GM21526 (cell line): Measurements from ENCODE around the gene ACOXL.
"Not testable (repeated sequence)": the region's sequence is repeated elsewhere in the genome, so short reads cannot be mapped to it uniquely, and the experiment has no call there.

ENCODE experiments used
- ATAC-seq: cut with Tn5 transposase; IDR thresholded peaks from one replicate; pipeline ENCODE4 v1.9.1; 2021; ENCODE audit warnings: moderate library complexity; ENCODE audit not compliant: unreplicated experiment, low FRiP score

ACOXL gene

DNA sequence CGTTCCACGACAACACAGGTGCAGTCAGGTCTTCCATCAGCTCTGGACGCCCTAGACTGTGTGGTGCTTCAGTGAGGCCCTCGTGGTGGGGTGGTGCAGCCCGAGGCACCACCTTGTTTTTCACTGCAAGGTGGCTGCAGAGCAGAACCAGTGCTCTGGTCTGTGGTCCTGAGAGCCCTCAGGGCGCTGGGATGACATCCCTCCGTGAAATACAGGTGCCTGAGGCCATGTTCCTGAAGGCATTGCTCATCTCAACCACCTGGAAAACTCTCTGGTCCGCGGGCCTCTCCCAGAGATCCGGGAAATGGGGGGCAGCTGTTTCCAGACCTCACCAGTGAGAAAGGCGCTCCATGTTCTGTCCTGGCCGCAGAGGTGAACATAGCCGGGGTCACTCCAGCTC, 119.2 kb downstream of the ACOXL start:
- no peak for ATAC-seq

DNA sequence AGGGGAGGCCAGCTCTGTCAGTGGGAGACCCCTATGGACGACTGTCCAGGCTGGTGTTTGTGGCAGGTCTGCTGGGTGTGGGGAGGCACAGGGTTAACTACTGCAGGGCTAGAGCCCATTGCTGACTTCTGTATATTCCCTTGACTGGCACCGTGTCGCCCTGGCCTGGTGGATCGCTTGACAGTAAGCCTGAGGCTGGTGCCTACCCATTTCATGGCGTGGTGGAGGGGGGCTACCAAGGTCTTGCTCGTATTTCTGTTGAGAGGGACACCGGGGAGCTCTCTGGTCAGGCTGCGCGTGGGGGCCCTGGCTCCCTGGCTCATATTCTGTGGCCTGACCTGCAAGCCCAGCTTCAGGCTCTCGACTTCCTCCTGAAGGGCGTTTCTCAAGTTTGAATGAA, 119.7 kb downstream of the ACOXL start:
- no peak for ATAC-seq

DNA sequence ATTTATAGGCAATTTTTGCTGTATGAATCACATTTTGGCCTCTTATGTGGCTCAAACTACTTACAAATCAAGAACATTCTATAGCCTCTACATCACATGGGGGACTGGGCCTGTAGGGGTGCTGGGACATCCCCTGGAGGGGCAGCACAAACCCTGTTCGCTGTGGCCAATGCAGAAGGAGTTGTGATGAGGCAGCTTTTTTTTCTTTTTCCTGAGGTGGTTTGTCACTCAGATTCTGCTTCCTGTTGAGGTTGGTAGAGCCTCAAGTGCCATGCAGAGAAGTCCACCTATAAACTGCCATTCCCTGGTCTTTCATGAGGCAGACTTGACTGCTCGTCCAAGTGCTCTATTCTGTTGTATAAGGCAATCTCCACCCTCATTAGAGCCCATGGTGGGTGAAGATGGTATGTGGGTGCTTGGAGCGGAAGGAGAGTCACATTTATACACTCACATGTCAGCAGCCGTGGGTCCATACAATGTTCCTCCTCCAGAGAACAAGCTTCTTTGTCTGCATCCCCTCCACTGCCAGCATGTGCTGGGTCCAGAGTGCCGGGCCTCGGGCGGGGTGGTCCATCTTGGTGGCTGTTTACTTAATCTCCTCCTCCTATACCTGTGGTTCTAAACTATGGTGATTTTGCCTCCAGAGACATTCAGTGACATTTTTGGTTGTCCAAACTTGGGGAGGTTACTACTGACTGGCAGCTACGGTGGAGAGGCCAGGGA, 120.3 kb downstream of the ACOXL start:
- ATAC-seq: no peak

DNA sequence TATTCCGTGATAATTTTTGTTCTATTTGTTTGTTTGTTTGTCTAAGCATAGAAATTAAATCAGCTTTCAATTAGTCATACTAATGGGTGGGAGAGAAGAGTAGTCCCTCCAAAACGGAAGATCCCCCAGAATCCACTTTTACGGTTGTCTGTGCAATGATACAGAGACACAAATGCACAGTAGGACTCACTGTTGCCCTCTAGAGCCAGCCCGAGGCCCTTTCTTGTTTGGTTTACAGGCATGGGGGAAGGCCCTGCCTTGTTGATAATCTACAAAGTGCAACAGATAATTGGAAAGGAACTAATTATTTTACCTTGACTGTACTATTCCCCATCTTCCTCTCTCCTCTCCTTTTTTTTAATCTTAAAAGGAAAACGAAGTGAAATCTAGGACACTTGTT, 121.1 kb downstream of the ACOXL start:
- no peak for ATAC-seq

DNA sequence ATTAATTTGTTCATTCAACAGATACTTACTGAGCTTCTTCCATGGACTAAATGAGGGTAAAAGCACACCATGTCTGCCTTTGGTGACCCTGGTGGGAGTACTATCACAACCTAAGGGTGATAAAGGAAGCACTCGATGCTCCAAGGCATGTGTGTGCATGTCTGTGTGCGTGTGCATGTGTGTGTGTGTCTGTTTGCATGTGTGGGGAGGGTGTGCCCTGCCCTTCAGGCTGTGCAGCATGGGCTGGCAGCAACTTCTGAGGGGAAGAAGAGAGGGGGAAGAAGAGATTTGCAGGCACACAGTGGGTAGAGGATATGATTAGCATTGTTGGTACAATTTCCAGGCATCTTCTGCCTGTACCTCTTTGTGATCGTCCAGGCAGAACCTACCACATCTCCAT, 121.6 kb downstream of the ACOXL start:
- no peak for ATAC-seq

DNA sequence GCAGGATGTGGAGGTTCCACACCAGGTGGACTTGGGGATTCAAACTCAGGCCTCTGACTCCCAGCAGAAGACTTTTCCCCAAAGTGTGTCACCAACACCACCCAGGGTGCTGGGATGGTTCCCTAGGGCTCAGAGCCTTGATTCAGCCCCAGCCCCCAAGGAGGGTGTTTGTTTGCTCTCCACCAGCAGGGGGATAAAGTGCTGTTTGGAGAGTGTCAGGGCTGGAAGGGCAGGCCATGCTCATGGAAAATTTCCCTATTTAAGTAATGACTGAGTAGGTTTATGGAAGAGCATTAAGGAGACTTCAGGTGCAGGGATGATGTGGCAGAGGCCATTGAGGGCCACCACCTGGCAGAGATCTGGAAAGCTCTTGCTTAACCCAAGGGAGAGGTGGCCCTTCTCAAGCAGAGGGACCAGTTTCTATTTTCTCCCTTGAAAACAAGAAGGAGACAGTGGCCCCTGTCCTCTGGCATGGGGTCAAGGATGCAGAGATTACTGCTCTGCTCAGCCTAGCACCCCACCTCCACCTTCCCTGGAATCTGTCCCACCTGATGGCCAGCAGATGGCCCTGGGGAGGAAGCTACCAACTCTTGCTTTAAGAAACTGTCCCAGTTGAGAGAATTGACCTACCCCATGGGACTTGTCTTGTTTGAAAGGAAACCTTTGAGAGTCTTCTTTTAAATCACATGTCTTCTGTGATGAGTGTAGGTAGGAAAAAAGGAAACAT, 122.1 kb downstream of the ACOXL start:
- no peak for ATAC-seq

DNA sequence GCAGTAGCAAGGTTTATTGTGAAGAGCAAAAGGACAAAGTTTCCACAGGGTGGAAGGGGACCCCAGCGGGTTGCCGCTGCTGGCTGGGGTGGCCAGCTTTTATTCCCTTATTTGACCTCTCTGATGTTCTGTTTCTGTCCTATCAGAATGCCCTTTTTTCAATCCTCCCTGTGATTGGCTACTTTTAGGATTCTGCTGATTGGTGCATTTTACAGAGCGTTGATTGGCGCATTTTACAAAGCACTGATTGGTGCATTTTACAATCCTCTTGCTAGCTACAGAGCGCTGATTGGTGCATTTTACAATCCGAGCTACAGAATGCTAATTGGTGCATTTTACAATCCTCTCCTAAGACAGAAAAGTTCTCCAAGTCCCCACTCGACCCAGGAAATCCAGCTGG, 123.5 kb downstream of the ACOXL start:
- not testable (repeated sequence) for ATAC-seq

DNA sequence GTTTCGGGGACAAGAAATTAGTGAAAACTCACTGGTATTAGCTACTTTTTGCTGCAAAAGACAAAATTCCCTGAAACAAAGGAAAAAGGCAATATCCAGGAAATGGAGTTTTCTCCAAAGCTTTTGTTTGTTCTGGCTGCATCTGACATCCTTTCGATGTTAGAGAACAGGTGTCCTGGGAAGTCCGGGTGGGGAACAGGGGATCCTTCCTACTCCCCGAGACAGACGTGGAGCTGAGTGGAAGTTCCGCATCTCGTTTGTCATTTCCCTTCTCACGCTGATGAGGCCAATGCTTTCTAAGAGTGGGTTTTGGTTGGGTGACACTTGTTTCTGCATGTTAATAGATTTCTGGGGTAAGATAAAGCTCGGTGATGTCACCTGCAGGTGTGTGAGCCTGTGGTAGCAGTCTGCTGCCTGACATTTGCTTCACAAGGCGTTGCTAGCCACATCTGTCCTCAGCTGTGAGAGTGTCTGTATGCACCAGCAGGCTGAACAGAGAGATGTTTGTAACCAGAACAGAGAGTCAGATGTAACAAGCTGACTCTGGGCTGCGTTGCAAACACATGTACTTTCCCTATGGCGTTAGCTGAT, 125.9 kb downstream of the ACOXL start:
- peak; percentile 79 for ATAC-seq

DNA sequence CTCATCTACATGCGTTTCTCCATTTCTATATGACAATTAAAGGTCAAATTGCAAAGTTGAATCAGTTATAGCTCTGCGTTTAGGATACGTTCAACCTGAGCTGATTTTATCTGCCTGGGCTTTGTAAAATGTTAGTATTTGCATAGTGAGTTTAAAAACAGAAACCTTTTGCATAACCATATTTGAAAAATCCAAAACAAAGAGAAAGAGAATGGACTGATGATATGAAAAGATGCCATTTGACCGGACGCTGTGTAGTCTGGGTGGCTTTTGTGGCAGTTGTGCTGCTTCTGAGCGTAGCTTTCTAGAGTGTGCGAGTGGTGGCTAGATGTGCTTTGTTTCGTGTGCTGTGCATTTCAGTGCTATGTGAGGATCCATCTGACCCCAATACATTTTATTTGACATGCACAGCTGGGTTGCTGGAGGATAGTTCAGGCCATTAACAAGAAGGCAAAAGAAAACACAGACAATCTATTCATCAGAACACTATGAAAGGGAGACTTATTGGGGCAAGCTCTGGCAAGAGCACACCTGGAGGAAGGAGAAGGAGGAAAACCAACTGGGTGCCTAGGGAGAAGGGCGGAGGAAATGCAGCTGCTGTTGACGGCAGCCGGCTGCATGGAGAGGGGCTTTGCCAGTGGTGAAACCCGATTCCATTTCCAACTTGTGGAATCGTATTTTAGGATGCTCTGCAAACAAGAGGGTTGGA, 126.8 kb downstream of the ACOXL start:
- no peak for ATAC-seq

DNA sequence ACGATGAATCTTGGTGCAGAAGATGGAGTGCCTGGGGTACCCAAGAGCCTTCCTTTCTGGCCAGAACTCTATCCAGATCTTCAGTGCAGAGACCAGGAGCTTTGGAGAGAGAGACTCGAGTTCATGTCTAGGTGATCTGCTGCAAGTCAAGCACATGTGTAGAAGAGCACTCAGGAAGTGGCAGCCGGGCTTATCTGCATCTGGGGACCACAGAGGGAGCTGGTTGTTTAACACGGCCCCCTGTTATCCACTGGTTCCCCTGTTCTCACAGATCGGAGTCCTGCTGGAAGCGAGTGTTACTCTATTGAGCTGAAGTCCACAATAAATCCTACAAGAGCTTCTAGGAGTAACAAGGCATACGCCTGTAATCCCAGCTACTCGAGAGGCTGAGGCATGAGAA, 128.3 kb downstream of the ACOXL start:
- ATAC-seq: no peak

DNA sequence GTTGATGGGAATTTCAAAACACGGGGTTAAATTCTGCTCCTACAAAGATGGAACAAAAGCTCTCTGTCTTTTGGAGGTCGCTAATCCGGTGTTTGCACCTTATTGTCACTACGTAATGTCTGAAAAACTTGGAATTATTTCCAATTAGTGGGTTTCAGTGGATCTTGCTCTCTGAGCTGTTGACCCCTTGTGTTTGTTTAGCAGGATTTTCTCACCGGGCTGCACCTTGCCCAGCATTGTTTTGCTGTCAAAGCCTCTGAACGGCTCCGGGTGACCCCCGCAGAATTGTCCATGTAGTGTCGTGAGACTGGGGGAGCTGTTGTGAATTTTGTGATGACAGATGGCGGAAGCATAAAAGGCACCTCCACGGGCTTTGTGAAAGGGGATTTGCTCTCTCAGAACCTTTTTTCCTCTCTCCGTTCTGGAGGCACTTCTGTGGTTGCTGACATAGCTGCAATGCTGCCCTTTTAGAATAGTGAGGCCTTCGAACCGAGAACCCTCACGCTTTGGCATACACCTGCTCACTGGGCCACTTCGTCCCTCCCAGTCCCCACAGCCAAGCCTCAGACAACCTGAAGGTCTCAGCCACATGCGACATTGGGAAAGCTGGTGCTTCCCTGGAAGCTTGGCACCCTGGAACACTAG, 129.4 kb downstream of the ACOXL start:
- no peak for ATAC-seq

DNA sequence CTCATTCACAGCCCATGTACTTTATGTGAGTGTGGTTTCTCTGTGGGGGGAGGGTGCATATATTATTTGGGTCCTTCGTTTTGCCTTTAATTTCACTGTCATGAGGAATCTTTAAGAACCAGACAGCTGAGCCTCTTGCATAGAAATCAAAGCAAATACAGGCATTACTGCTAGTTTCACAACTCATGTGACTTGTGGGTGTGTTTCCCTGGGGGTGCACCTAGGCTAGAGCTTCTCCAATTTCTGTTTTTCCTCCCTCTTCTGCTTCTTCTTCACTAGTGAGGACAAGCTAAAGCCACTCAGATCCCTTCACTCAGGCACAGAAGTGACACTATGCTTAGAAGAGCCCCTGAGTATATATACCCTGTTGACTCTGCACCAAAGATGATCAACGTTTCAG, 131.4 kb downstream of the ACOXL start:
- ATAC-seq: no peak

DNA sequence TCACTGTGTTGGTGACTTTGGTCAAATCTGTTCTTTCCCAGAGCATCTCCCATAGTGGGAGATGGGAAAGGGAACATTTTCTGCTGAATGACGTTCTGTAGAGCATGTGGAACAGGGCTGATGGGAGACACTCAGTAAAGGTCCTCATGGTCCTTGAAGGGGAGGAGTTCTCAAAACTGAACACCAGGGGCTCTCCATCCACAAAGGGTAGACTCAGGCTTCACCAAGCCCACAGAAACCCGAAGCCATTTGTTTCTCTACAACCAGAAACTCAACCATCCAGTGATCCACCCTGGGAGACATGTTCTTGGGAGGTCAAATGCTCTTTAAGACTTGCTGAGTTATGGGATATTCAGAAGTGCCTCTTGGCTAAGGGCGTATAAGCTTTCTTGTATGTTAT, 131.8 kb downstream of the ACOXL start:
- ATAC-seq: no peak

DNA sequence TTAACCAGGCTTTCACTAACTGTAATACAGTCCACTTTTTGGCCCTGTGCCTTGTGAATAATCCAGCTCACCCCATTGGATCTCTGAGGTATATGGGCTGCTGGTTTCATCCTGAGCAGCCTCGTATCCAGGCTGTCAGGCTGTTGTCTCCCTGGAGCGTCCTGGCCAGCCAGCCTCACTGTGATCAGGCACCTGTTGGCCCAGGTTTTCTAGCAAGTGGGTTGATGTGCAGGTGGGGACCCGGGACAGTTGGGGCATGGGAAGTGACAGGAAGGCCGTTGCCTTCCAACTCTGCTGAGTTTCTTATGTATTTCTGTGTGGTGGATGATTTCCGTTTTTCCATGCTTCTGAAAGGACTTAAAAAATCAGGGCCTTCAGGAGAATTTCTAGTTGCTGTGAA, 132.4 kb downstream of the ACOXL start:
- ATAC-seq: no peak

DNA sequence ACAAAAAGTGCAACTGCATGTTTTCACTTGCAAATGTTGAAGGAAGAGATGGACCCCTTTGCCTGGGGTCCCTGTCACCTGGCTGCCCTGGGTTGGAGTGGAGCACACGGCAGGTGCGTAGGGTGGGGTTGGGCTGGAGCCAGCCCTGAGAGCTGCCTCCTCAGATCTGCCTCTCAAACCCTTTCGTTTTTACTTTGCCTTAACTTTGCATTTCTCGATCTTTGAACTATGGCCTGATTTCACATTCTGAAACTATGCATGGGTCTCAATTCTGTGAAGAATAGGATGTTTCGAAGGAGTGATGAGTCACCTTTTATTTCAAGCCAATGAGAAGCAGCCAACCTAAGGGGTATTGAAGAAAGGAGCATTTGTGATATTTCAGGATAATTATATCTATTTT, 132.8 kb downstream of the ACOXL start:
- peak; percentile 92 for ATAC-seq

DNA sequence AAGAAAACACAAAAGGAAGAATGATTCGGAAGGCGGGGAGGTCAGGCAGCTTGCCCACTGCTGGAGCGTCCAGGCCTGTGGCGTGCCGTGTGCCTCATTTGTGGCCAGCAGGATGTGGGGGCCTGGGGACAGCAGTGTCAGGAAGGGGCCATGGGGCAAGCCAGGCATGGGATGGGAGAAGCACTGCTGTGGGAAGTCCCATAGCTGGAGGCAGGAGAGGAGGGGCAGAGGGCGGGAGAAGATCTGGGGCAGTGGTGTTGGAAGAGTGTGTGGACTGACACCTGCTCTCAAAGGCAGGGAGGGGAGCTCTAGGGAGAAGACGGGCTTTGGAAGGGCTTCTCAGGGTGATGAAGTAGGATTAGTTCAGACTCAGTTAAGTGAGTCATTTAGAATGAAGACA, 133.7 kb downstream of the ACOXL start:
- no peak for ATAC-seq

DNA sequence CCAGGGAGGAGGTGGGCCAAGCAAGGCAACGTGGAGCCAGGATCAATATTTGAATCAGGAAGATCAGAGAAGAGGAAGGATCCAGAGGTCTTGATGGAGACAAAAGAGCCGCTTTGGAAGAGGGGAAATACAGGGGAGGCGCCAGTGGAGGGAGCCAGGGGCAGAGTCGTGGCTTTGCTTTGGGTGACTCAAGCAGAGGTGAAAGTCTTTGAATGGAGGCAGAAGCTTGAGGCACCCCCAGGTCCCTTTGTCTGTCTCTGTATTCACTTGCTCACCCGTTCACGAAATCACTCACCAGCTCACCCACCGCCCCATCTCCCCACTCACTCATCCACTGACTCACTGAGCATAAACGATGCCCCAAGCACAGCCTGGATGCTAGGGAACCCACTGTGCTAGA, 134.1 kb downstream of the ACOXL start:
- ATAC-seq: no peak

DNA sequence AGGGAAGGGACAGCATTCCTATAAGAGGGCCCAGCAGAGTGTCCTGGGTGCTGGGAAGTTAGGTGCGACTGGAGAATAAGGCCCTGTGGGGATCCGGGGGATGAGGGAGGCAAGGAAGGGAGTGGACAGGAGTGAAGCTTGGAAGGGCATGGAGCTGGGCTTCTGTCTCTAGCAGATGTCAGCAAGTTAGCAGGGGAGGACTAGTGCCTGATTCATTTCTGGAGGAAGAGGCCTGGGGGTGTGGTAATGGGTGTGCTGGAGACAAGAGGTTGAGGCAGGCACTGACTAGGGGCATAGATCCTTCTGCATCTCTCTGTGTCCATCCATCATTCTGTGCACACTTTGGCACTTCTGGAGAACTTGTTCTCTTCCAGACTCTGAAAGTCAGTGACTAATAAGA, 134.7 kb downstream of the ACOXL start:
- ATAC-seq: no peak

DNA sequence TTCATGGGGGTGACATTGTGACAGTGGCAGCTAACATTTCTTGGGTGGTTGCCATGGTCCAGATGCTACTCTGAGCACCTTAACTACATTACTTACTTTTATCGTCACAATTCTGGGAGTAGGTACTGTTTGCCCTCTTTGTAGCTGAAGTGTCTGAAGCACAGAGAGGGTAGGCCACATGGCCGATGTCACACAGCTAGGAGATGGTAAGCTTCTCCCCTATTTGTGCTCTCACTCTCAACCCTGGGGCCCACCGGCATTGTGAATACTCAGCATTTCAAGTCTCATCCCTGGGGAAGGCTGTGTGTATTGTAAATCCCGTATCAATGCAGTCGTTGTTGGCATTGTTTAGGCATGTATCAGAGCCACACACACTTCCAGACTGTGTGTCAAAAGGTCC, 136.6 kb downstream of the ACOXL start:
- ATAC-seq: no peak

DNA sequence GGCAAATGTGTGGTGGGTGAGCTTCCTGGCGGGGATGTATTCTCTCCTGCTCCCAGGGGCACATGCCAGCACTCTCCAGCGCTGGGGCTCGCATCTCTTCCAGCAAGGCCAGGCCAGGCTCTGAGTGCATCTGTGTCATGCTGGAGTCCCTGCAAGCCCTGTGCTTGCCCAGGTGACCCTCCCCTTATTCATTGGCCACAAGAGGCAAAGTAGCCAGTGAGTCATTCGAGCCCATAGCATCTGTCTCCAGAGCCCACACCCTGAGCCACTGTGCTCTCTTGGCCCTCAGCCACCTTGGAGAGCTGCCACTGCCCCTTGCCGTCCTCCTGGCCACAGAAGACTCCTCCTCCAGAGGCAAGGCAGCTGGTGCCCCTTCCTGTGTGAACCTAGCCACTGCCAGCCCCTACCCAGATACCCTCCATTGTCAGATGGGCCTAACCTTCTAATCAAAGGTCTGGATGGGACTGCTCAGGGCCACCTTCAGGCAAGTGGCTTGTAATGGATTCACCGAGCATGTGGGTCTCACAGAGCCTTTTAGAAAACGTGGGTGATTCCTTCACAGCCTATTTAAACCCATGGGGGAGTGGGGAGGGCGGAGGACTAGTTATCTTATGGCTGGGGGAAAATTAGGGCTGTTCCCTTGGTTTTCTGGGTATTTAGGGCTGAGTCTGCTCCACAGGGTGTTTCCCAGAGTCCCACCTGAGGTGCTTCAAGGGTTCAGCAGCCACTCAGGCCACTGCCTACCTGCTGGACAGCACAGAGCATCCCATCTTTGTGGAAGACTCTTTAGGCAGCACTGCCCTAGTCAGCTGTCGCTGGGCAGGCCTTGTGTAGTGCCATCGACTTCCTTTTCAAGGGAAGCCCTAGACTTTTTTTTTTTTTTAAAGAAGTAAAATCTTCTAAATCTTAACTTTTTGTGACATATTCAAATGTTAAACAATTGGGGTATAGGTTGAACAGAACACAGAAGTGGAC, 137.4 kb downstream of the ACOXL start:
- ATAC-seq: no peak
